B cell (primary cell): ENCODE data around the gene DSCAML1. TPM values are rescaled to one million over a fixed set of nuclear protein-coding genes. Genes with fewer than 3 reads are reported as not detected.

ENCODE experiments used
- ATAC-seq: fragments of 200-7000 bp; cut with Tn5 transposase; one replicate; pipeline ENCODE4 v1.10.0; 2021; ENCODE audit warnings: low read depth, mild to moderate bottlenecking, moderate number of reproducible peaks, moderate library complexity
- CTCF ChIA-PET: fragments of 350-600 bp; sonication (Branson Sonifier 250); formaldehyde crosslinking; loops from one replicate; lab custom pipeline; 2021; ENCODE audit warnings: antibody characterized with exemption, inconsistent platforms; lab: Charles Lee
- POLR2A ChIA-PET: fragments of 350-600 bp; sonication (Branson Sonifier 250); formaldehyde crosslinking; loops from one replicate; lab custom pipeline; 2021; ENCODE audit warnings: antibody characterized with exemption; lab: Charles Lee
- DNase-seq: peaks from one replicate; pipeline ENCODE4 v3.0.0; 2013
- H2AFZ ChIP-seq: 2 replicates; pipeline ENCODE4 v1.6.1; 2012; ENCODE audit warnings: mild to moderate bottlenecking, low read depth, low read length; ENCODE audit not compliant: insufficient read depth, poor library complexity, severe bottlenecking
- H3K27ac ChIP-seq, 2 donors: 1 replicate in 1 of 2; 2 replicates in 1 of 2; pipeline ENCODE4 v1.5.1; 2012 to 2013; ENCODE audit warnings: low read length in 2 of 2, mild to moderate bottlenecking in 2 of 2, moderate library complexity in 1 of 2
- H3K27me3 ChIP-seq, 4 experiments: fragments of 200-600 bp in 1 of 4; sonication (generic) in 1 of 4; replicated peaks in 1 of 4; 1 replicate in 2 of 4; 2 replicates in 2 of 4; pipeline versions ENCODE4 v1.6.1 to v1.7.0; 2013 to 2016; ENCODE audit warnings: low read length in 3 of 4, mild to moderate bottlenecking in 2 of 4, mixed read lengths in 1 of 4, moderate library complexity in 1 of 4; ENCODE audit not compliant: insufficient read depth in 4 of 4, control insufficient read depth in 3 of 4; ENCODE audit errors: control extremely low read depth in 1 of 4
- H3K36me3 ChIP-seq, 2 experiments: replicated peaks in 1 of 2; 1 replicate in 1 of 2; 2 replicates in 1 of 2; pipeline versions ENCODE4 v1.6.1 to v1.7.1; 2013; ENCODE audit warnings: low read length in 1 of 2; ENCODE audit not compliant: insufficient read depth in 2 of 2, control insufficient read depth in 1 of 2; ENCODE audit errors: control extremely low read depth in 1 of 2, extremely low read depth in 1 of 2
- H3K4me1 ChIP-seq, 2 donors: fragments of 200-600 bp in 1 of 2; sonication (generic) in 1 of 2; 1 replicate in 1 of 2; 2 replicates in 1 of 2; pipeline versions ENCODE4 v1.5.1 to v1.6.1; 2013 to 2017; ENCODE audit warnings: low read length in 2 of 2; ENCODE audit not compliant: control insufficient read depth in 2 of 2, insufficient read depth in 2 of 2
- H3K4me2 ChIP-seq: replicated peaks from 2 replicates; pipeline ENCODE3; 2012; ENCODE audit warnings: mild to moderate bottlenecking, low read depth, low read length; ENCODE audit not compliant: poor library complexity, severe bottlenecking
- H3K4me3 ChIP-seq, 5 experiments: fragments of 200-600 bp in 1 of 5; sonication (generic) in 1 of 5; 1 replicate in 3 of 5; 2 replicates in 2 of 5; pipeline versions ENCODE4 v1.5.1 to v1.7.0; 2011 to 2016; ENCODE audit warnings: low read length in 4 of 5, mild to moderate bottlenecking in 4 of 5, low read depth in 2 of 5, control low read depth in 1 of 5, moderate library complexity in 1 of 5; ENCODE audit not compliant: insufficient read depth in 1 of 5; ENCODE audit errors: control extremely low read depth in 1 of 5, extremely low read depth in 1 of 5
- H3K79me2 ChIP-seq: fragments of 200-600 bp; sonication (generic); one replicate; pipeline ENCODE4 v1.6.0; 2016; ENCODE audit warnings: low read length; ENCODE audit not compliant: control insufficient read depth, insufficient read depth
- H3K9ac ChIP-seq: fragments of 200-600 bp; sonication (generic); 2 replicates; pipeline ENCODE4 v1.6.1; 2017; ENCODE audit warnings: mild to moderate bottlenecking, low read length, moderate library complexity
- H3K9me3 ChIP-seq, 3 donors: one replicate each; pipeline versions ENCODE4 v1.6.1 to v1.7.1; 2013; ENCODE audit warnings: low read length in 2 of 3; ENCODE audit not compliant: control insufficient read depth in 2 of 3, insufficient read depth in 1 of 3; ENCODE audit errors: control extremely low read depth in 1 of 3
- H4K20me1 ChIP-seq: 2 replicates; pipeline ENCODE4 v1.6.0; 2012; ENCODE audit warnings: mild to moderate bottlenecking, low read length; ENCODE audit not compliant: insufficient read depth, control insufficient read depth, poor library complexity, severe bottlenecking
- H3K27ac Mint-ChIP-seq: one replicate; pipeline ENCODE4 v1.8.0; 2021; ENCODE audit warnings: mixed read lengths
- H3K27me3 Mint-ChIP-seq: one replicate; pipeline ENCODE4 v1.8.0; 2021; ENCODE audit warnings: mixed read lengths
- H3K4me1 Mint-ChIP-seq: one replicate; pipeline ENCODE4 v1.8.0; 2021; ENCODE audit warnings: mixed read lengths
- H3K4me3 Mint-ChIP-seq: one replicate; pipeline ENCODE4 v1.8.0; 2021; ENCODE audit warnings: mixed read lengths
- H3K9me3 Mint-ChIP-seq: one replicate; pipeline ENCODE4 v1.8.0; 2022; ENCODE audit warnings: mixed read lengths; ENCODE audit not compliant: insufficient read depth
- CTCF ChIP-seq: fragments of 200-600 bp; IDR thresholded peaks from one replicate; pipeline ENCODE4 v1.8.0; 2022; ENCODE audit warnings: antibody characterized with exemption, mild to moderate bottlenecking
- EZH2 ChIP-seq: IDR thresholded peaks from 2 replicates; pipeline ENCODE4 v1.6.1; 2012; ENCODE audit warnings: borderline replicate concordance, low read depth, mild to moderate bottlenecking, moderate library complexity, low read length; ENCODE audit not compliant: insufficient read depth, poor library complexity, severe bottlenecking
- WGBS: methylation state at CpG from one replicate; pipeline ENCODE4 v1.1.5; 2013; ENCODE audit warnings: missing lambda C conversion rate; ENCODE audit not compliant: insufficient coverage; 5-methylcytosine and 5-hydroxymethylcytosine counted together
- intact Hi-C: fragments of 100-400 bp; cut with micrococcal nuclease; formaldehyde crosslinking; loops from one replicate; pipeline ENCODE4 v1.10.0; 2022
- polyA plus RNA-seq: library from polyadenylated mRNA; depleted of rRNA; stranded (reverse); fragments of >200 nt; gene quantifications from 2 replicates; pipeline ENCODE4 v1.2.3, GENCODE V29; 2012
- total RNA-seq, 2 donors: library from RNA; stranded (reverse); fragments of 120-200 nt in 1 of 2; gene quantifications; 1 replicate in 1 of 2; 2 replicates in 1 of 2; pipeline versions ENCODE4 v1.2.3 to v1.2.4, GENCODE V29; 2013 to 2022

Gene DSCAML1
- total and polyA plus RNA-seq, 2 donors (not counting 1 experiment from before 2014, with no cell fraction given) = 1.2 to 6.2 TPM

GRCh38 chr11:117821431-117821830, 24.4 kb upstream of the DSCAML1 start:
- no peak for DNase-seq
- Histone ChIP-seq H3K79me2 (peaks cover 4% of the 10 kb centered on the region), H3K4me2 (no peak overlapping the region), H3K4me1 (peaks cover 33 to 41% of the 10 kb centered on the region in 2 donors), H3K36me3 (no peaks in the 10 kb centered on the region), H3K27me3 (peaks cover 0 to 45% (median 7%) of the 10 kb centered on the region in 4 experiments), H3K9me3 (no peaks in the 10 kb centered on the region), H2AFZ (no peak overlapping the region), H3K27ac (no peak overlapping the region), H3K9ac (no peak overlapping the region), H4K20me1 (no peaks in the 10 kb centered on the region), H3K4me3 (no peak overlapping the region)
- TF ChIP-seq EZH2 = no peak
- TF ChIP-seq CTCF = no peak
- no peak overlapping the region for H3K27ac Mint-ChIP-seq
- ChIA-PET CTCF (interaction anchor here (0.6 to 15.4 kb wide), 10 partner anchors 17 to 883 kb away, joined by 3 to 462 read pairs (median 3); no protein-coding TSS in a partner anchor), POLR2A (interaction anchor here (0.7 kb wide), 1 partner anchor 14 kb away, joined by 3 read pairs; no protein-coding TSS in a partner anchor)
- H3K4me1 Mint-ChIP-seq = peaks cover 40% of the 10 kb centered on the region
- ATAC-seq = no peak
- intact Hi-C loops = no loop called here
- 87% methylated on average over 12 of the region's 12 CpGs for WGBS
- H3K9me3 Mint-ChIP-seq = no peaks in the 10 kb centered on the region
- peaks cover 32% of the 10 kb centered on the region for H3K27me3 Mint-ChIP-seq
- no peak overlapping the region for H3K4me3 Mint-ChIP-seq

DNA sequence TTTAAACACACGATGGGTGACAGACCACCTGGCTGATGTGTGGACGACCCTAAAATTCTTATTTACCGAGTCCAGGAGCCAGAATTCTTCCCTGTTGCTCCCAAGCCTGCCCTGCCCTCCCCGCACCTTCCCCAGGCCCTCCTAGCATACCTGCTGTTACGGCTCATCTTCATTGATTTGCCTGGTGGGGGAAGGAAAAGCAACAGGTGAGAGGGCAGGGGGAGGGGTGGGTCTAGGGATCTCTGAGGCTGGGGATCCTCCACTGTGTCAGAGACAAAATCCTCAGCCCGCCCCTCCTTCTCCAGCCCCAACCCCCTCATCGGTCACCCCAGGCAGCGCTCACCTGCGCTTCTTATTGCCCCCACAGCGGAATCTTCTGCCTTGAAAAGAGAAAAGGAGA, 23.5 kb upstream of the DSCAML1 start:
- Mint-ChIP-seq H3K9me3 (no peaks in the 10 kb centered on the region), H3K4me3 (no peak overlapping the region), H3K27ac (no peak overlapping the region), H3K4me1 (peaks cover 49% of the 10 kb centered on the region), H3K27me3 (peaks cover 25% of the 10 kb centered on the region)
- peaks cover 6% of the 10 kb centered on the region for H3K79me2 ChIP-seq
- ATAC-seq = no peak
- no peak for DNase-seq
- no peak overlapping the region for H3K4me3 ChIP-seq
- H4K20me1 ChIP-seq = no peaks in the 10 kb centered on the region
- WGBS = 86% methylated on average over 3 of the region's 10 CpGs
- TF ChIP-seq CTCF (no peak), EZH2 (no peak)
- no peak overlapping the region for H3K27ac ChIP-seq
- H3K27me3 ChIP-seq = peaks cover 0 to 39% (median 5%) of the 10 kb centered on the region in 4 experiments
- H3K4me2 ChIP-seq = no peak overlapping the region
- H3K9ac ChIP-seq = no peak overlapping the region
- H3K4me1 ChIP-seq = peaks cover 42 to 51% of the 10 kb centered on the region in 2 donors
- ChIA-PET POLR2A (interaction anchor here (0.7 kb wide), 1 partner anchor 13 kb away, joined by 3 read pairs; no protein-coding TSS in a partner anchor), CTCF (interaction anchor here (1.2 to 15.4 kb wide), 6 partner anchors 16 to 351 kb away, joined by 4 to 462 read pairs (median 58); no protein-coding TSS in a partner anchor)
- no peak overlapping the region for H2AFZ ChIP-seq
- intact Hi-C loops = no loop called here
- H3K36me3 ChIP-seq = no peaks in the 10 kb centered on the region
- no peaks in the 10 kb centered on the region for H3K9me3 ChIP-seq
